ENCODE results near the gene CHRDL2.

Gene CHRDL2

GRCh38 chr11:74748211-74749126 lies 17.2 kb upstream of the CHRDL2 start, which contains the start of gene RNF169:
RNF169 (plus strand) TSS chr11:74748849; CDS start chr11:74748881, 32 bp downstream.
- peak; percentile 96 for DNase-seq

GRCh38 chr11:74746868-74747267 lies 15.6 kb upstream of the CHRDL2 start:
- no peak for DNase-seq

GRCh38 chr11:74744277-74744676 lies 13.1 kb upstream of the CHRDL2 start:
- no peak for DNase-seq

- no peak for DNase-seq
These were observed 12.4 kb upstream of the CHRDL2 start for GRCh38 chr11:74743640-74744039.

- no peak for DNase-seq
These were observed 10.8 kb upstream of the CHRDL2 start for GRCh38 chr11:74742070-74742469.

GRCh38 chr11:74739546-74740270 lies 8.5 kb upstream of the CHRDL2 start:
- no peak for DNase-seq

- no peak for DNase-seq
These were observed 4.8 kb upstream of the CHRDL2 start for GRCh38 chr11:74736031-74736430.

- no peak for DNase-seq
These were observed 4.2 kb upstream of the CHRDL2 start for GRCh38 chr11:74735365-74735928.

GRCh38 chr11:74734559-74734925 lies 3.3 kb upstream of the CHRDL2 start:
- no peak for DNase-seq

- no peak for DNase-seq
These were observed 510 bp downstream of the CHRDL2 start for GRCh38 chr11:74730571-74731260.

GRCh38 chr11:74729397-74729796 lies 1.8 kb downstream of the CHRDL2 start:
- DNase-seq, result no peak

- peak; percentile 57 for DNase-seq
These were observed 4.6 kb downstream of the CHRDL2 start for GRCh38 chr11:74726547-74727182.

GRCh38 chr11:74725701-74726100 lies 5.5 kb downstream of the CHRDL2 start:
- no peak for DNase-seq

GRCh38 chr11:74723511-74723910 lies 7.7 kb downstream of the CHRDL2 start:
- DNase-seq, result no peak

- DNase-seq, result no peak
These were observed 9.8 kb downstream of the CHRDL2 start for GRCh38 chr11:74721479-74721835.

- DNase-seq, result no peak
These were observed 10.4 kb downstream of the CHRDL2 start for GRCh38 chr11:74720596-74721478.

- no peak for DNase-seq
These were observed 12.2 kb downstream of the CHRDL2 start for GRCh38 chr11:74719011-74719410.

- DNase-seq, result no peak
These were observed 13.8 kb downstream of the CHRDL2 start for GRCh38 chr11:74717221-74717969.

GRCh38 chr11:74714904-74715303 lies 16.3 kb downstream of the CHRDL2 start:
- no peak for DNase-seq

- DNase-seq, result no peak
These were observed 17.5 kb downstream of the CHRDL2 start for GRCh38 chr11:74713686-74714085.

Measured in NCI-H1436 (cell line).